HPDE6-E6E7 (cell line): Measurements from ENCODE around the gene FAM81B.
"Not testable (repeated sequence)": the region's sequence is repeated elsewhere in the genome, so short reads cannot be mapped to it uniquely, and the experiment has no call there.

Source experiments
- DNase-seq: peaks from one replicate; pipeline ENCODE4 v3.0.0; 2011; ENCODE audit warnings: missing footprints; ENCODE audit errors: extremely low spot score

FAM81B gene, protein sequence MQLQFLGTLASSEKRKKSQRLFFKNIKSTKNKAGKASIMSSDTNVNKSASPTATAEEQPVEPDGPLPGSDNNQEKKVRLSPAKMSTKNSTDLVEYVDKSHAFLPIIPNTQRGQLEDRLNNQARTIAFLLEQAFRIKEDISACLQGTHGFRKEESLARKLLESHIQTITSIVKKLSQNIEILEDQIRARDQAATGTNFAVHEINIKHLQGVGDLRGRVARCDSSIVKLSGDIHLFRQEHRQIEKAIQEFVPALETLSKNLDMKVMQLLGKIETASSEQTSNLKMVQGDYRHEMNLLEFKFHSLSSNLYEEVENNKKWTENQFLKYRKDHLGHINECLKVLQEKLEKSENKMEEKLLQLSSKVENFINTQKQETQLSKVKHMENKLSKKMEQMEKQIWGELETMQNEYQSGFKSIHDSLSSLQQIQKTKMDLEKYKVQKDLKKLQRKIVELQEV

DNA sequence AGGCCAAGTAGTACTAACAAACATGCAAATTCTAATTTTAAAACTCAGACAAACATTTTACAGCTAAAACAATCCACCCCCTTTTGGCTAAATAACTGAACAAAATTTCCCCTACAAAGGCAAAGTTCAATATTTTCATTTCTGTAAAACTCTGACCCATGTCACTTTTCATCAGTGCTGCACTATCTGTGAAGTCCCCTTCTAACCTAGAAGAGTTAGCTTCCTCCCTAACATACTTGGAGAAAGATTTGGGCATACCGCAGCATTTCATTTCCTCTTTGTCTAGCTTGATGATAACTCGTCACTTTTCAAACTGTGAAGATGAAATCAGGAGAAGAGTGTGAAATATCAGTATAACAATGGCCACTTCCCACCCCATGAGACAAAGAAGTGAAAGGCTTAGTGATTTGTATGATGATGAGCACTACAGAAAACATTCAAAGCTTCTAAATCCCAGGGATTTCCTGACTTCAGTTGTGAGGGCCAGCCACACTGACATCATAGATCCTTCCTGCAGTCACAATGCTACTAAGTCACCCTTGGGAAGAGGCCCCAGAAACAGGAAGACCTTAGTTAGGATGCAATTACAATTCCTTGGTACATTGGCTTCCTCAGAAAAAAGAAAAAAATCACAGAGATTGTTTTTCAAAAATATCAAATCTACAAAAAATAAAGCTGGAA, at the start of gene FAM81B:
FAM81B (plus strand) TSS at position 555 of the 681 bp plus-strand sequence; CDS start at position 579, 24 bp downstream.
- DNase-seq, result no peak

DNA sequence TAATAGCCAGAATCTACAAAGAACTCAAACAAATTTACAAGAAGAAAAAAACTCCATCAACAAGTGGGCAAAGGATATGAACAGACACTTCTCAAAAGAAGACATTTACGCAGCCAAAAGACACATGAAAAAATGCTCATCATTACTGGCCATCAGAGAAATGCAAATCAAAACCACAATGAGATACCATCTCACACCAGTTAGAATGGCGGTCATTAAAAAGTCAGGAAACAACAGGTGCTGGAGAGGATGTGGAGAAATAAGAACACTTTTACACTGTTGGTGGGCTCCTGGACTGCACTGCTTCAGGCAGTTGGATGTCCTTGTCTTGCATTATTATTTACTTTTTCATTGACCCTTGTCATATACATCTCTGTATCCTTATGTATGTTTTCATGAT, 49.7 kb upstream of the FAM81B start:
- not testable (repeated sequence) for DNase-seq

DNA sequence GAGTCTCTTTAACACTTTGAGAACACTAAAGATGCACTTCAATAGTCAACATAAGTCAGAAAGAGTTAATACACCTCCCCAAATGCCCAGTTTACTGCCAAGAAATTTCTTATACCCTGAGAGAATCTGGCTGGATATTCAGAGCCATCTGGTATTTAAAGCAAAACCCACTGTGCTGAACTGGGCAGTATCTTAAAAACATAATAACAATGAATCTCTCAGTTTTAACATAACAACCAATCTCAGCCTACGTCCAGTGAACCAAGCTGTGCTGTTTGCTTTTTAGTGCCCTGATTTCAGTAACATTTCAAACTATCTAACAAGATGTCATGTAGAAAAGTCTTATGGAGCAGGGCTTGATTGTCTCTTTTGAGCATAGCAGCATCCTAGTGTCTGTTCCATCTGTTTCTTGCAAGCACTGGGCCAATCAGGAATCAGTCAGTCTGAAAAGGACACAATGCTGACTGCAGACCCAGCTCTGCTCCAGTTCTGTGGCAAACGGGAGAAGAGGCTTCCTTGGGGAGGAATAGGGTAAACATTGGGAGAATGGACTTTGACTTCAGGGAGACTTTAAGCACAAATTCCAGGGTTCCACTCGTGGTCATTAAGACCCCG, 43.6 kb upstream of the FAM81B start:
- DNase-seq, result no peak

DNA sequence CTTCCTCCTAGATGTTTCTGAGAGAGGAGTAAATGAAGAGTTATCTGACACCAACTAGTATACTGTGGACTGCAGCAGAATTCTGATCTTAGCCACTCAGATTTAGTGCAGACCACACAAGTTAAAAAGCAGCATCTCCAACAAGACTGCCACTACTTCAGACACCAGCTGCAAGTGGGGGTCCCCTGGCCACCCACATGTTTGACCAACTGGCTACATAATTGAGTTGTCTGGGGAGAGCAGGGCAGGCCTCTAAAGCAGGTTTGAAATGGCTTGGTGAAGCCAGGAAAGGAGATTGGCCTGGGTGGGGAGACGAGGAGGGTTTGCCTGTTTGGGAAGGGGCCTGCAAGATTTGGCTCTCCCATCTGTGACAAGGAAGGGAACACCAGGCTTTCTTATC, 40.5 kb upstream of the FAM81B start:
- DNase-seq, result no peak

DNA sequence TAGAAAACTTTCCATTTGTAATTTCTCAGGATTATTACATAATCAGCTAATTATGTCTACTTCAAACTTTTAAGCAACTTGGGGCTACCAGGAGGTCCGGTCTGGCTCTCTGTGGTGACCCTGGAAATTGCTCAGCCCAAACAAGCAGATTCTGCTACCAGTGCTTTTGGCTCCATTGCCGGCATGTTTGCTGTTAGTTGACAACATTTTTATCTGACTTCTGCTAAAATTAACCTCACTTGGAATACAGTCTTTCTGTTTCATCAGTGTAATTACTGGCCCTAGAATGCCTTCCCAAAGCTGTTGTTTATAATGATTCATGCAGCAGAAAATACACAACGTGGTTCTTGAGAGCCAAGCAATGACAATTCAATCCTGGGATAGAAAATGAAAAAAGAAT, 38.5 kb upstream of the FAM81B start:
- no peak for DNase-seq

DNA sequence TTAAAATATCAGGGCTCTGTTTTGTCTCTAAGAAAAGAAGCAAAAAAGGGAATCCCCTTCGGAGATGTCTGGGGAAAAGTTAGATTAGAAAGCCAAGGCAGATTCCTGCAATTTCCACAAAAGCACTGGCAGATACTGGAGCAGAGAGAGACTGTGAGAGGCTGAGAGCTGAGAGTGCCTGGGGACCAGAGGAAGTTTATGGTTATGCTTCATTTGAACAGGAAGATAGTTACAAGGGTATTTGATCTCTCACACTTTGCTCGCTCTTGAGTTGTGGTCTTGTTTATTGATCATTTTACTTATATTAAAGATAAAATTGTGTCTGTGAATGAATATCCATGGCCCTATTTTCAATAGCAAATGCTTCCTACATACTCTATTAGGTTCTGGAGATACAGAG, 32.8 kb upstream of the FAM81B start:
- DNase-seq, result no peak

DNA sequence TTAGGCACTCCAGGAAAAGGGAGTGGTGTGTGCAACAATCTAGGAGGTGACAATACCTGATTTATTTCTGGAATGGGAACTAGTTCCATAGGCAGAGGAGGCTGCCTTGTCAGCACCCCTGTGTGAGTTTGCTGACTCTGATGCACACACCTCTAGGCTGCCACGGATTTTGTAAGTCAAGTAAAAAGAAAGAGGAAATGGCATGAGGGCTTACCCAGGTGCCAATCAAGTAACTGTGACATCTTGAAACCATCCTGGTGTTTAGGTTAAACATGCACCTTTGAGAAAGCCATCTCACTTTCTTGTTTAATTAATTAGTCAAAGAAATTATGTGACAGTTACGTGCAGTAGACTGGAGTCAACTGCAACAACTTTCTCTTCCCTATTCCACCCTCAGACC, 32.3 kb upstream of the FAM81B start:
- no peak for DNase-seq

DNA sequence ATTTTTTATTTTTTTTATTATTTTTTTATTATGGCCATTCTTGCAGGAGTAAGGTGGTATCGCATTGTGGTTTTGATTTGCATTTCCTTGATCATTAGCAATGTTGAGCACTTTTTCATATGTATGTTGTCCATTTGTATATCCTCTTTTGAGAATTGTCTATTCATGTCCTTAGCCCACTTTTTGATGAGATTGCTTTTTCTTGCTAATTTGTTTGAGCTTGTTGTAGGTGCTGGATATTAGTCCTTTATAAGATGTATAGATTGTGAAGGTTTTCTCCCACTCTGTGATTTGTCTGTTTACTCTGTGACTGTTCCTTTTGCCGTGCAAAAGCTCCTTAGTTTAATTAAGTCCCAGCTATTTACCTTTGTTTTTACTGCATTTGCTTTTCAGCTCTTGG, 30.5 kb upstream of the FAM81B start:
- DNase-seq, result not testable (repeated sequence)

DNA sequence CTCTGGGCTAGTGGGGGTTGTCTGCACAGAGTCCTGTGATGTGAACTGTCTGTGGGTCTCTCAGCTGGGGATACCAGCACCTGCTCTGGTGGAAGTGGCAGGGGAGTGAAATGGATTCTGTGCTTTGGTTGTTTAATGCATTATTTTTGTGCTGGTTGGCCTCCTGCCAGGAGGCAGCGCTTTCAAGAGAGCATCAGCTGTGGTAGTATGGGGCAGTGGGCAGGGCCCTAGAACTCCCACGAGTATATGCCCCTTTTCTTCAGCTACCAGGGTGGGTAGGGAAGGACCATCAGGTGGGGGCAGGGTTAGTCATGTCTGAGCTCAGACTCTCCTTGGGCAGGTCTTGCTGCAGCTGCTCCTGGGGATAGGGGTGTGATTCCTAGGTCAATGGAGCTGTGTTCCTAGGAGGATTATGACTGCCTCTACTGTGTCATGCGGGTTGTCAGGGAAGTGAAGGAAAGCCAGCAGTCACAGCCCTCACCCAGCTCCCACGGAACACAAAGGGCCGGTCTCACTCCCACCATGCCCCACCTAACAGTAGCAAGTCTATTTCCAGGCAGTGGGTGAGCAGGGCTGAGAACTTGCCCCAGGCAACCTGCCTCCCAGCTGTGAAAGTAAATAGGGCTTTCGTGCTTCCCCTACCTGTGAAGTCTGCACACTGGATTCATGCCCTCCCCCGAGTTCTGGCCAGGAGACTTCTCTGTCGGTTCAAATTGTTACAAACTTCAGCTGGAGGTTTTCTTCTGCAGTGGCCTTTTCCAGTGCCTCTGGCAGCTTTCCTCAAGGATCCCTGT, 25.7 kb upstream of the FAM81B start:
- DNase-seq, result no peak

DNA sequence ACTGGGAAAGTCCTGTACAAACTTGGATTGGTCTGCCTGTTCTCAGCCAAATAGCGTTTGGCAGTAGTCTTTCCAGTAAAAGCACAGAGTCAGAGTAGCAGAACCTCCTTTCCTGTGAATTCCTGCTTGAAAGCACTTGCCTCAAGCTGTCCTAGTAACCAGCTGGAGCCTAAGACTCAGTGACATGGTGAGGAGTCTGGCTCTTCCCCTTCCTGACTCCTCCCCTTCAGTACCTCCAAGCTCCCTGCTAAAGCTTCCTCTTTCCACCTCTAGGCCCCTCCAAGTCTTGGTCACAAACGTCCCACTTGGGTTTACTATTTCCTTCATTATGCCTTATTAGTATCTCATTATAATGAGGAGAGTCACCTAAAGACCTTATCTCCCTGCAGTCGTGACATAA, 21.4 kb upstream of the FAM81B start:
- no peak for DNase-seq

DNA sequence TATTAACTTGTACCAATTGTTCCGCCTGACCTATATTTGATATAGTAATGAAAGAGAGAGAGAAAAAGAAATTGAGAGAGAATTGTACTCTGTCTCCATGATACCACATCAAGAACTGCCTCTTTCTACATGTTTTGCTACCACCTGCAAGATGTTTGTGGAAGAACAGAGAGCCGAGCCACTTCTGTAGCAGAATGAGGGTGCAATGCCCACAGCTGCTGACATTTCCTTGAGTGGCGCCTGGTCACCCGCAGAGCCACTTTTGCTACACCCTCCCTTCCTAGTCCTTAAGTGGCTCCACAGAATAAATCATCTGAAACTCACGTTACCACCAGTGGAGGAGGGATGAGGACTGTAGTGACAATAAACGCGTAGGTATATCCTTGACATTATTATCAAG, 17.1 kb upstream of the FAM81B start:
- no peak for DNase-seq

DNA sequence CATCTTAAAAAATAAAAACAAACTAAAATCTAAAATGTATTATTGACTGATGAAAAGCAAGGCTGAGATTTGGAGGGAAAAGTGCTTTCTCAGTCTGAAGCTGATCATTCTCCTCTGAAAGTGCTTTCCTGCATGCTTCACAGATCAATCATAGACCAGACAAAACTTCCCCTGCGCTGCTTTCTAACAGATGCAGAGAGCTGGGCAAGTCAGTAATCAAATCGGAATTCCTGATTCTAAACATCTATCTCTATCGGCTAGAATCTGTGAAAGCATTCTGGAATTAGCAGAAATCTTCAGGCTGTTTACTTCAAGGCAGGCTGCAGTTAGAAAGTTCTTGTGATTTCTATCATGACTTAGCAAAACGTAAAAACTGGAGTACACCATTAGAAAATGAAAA, 15.6 kb upstream of the FAM81B start:
- no peak for DNase-seq

DNA sequence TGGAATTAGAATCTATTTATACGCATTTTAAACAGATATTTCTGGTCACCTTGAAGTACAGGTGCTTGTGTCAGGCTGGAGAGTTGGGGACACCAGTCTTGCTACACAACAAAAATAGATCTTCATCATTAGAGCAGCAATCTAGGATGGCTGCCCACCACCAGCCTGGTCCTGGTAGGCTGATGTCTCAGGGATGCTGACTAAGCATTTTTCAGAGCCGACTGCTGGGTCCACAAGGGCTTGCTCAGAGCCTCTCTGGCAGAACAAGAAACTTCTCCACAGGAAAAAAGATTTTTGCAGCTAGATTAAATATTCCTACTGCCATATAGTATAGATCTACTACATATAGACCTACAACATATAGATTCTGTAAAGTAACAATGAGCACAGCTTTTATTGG, 12.0 kb upstream of the FAM81B start:
- no peak for DNase-seq

DNA sequence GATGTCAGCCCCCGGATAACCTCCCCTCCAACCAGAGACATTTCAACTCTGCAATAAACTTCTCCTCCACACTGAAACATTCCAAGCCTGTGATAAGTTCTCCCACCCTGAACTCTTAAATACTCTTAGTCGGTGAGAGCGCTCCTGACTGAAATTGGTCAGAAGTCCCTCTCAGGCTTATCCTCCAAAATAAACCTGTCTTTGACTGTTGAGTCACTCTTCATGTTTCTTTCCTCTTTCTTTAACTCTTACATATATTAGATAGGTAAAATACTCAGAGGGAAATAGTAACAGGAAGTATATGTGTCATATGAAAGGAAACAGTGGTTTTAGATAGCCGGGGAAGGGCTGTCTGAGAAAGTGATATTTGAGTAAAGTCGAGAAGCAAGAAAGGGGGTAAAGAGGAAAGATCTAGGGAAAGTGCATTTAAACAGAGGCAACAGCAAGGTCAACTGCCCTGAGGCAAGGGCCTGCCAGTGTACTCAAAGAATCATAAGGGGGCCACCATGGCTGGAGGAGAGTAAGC, 11.0 kb upstream of the FAM81B start:
- DNase-seq, result no peak

DNA sequence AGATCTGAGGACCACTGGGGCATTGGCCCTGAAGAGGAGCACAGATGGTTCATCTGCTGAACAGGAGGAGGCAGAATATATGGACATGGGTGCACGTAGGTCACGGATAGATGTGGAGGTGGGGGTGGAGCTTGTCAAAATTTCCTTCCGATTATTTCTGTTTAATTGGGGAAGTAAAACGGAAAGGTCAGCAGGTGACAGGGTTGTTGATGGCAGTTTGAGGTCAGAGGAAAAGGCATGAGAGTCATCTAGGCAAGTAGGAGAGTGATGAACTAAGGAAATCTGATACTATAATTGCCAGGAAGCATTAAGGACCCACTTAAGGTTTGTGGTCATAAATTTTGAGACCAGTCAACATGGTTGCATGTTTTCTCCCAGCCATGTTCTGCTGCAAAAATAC, 8.4 kb upstream of the FAM81B start:
- DNase-seq, result no peak

DNA sequence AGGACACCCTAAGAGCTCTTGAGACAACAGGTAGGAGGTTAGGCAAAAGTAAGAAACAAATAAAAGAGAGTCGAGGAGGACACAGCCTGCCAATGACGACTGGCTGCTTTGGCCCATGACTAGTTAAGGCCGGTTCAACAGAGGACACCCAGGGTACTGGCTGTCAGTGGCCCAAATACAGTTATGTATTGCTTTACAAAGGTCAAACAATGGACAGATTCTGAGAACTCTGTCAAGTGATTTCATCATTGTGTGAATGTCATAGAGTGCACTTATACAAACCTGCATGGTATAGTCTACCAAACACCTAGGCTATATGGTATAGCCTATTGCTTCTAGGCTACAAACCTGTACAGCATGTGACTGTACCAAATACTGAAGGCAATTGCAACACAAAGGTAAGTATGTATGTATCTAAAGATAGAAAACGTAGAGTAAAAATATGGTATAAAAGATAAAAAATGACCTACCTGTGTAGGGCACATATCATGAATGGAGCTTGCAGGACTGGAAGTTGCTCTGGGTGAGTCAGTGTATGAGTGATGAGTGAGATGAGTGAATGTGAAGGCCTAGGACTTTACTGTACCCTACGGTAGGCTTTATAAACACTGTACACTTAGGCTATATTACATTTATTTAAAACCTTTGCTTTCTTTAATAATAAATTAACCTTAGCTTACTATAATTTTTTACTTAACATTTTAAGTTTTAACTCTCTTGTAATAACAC, 6.5 kb upstream of the FAM81B start:
- DNase-seq, result no peak

DNA sequence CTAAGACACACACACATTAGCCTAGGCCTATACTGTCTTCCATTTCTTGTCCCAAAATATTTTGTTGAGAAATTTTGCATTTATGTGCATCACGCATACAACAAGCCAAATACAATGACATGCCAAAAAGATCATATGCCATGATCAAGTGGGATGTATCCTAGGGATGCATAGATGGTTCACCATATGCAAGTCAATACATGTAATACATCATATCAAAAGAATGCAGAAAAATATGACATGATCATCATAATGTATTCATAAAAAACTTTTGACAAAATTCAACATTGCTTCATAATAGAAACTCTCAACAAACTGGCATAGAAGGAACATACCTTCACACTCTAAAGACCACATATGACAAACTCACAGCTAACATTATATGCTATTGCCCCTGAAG, 5.8 kb upstream of the FAM81B start:
- no peak for DNase-seq

DNA sequence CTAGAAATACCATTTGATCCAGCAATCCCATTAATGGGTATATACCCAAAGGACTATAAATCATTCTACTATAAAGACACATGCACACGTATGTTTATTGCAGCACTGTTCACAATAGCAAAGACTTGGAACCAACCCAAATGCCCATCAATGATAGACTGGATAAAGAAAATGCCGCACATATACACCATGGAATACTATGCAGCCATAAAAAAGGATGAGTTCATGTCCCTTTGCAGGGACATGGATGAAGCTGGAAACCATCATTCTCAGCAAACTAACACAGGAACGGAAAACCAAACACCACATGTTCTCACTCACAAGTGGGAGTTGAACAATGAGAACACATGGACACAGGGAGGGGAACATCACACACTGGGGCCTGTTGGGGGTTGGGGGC, 799 bp downstream of the FAM81B start:
- not testable (repeated sequence) for DNase-seq

DNA sequence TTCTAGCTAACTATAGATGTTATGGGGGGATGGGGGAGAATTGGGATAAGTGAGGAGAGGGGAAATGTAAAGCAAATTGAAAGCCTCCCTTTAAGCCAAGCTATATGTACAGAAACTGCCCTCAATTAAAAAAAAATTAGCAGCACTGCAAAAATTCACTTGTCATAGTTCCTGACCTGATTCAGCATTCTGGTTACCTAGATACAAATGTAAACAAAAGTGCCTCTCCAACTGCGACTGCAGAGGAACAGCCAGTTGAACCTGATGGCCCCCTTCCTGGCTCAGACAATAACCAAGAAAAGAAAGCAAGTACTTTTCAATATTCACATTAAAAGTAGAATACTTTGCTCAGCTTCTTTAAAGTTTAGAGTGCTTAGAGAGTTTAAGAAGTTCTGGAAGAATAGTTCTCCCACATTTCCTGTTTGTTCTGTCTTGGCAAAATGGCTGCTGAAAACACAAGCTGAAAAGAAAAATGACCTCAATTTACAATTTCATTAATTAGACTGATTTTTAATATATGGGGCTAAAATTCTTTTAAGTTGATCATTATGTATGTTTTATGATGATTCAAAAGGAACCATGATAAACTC, 1.5 kb downstream of the FAM81B start:
- no peak for DNase-seq

DNA sequence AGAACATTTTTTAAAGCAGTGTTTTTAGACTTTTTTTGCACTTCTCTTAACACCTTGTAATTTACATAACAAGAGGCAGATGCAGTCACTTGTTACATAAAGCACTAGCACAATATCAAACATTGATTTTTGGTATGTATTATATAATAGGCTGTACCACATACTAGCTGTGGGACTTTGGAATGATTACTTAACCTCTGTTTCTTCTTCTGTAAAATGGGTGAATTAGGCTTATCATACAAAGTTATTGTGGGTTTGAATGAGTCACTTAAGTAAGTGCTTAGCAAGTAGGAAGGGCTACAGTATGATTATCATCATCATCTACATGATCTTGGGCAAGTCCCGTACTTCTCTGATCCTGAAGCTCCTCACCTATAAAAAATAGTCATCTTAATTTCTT, 2.1 kb downstream of the FAM81B start:
- DNase-seq, result no peak

DNA sequence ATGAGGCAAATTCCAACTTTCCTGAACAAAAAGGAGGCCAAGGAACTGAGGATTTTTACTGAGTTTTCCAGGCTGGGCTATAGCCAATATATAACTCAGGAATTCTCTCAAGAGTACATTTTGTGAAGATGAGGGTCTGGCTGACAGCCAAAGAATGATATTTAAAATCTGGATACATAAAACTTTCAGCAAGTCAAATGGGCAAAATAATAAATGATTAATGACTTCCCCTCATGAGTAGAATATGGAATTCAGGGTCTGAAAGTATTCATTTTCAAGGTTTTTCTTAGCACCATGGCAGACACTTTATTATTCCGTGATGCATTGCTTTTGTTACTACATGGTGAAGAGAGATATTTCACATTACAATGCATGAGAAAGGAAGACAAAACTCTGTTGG, 7.8 kb downstream of the FAM81B start:
- DNase-seq, result no peak
